ENCODE results near the gene TSC22D3. TPM values are rescaled to one million over a fixed set of nuclear protein-coding genes. Genes with fewer than 3 reads are reported as not detected.

Gene TSC22D3
- total and polyA plus RNA-seq, 4 donors: 117 to 447 (median 303) TPM

DNA sequence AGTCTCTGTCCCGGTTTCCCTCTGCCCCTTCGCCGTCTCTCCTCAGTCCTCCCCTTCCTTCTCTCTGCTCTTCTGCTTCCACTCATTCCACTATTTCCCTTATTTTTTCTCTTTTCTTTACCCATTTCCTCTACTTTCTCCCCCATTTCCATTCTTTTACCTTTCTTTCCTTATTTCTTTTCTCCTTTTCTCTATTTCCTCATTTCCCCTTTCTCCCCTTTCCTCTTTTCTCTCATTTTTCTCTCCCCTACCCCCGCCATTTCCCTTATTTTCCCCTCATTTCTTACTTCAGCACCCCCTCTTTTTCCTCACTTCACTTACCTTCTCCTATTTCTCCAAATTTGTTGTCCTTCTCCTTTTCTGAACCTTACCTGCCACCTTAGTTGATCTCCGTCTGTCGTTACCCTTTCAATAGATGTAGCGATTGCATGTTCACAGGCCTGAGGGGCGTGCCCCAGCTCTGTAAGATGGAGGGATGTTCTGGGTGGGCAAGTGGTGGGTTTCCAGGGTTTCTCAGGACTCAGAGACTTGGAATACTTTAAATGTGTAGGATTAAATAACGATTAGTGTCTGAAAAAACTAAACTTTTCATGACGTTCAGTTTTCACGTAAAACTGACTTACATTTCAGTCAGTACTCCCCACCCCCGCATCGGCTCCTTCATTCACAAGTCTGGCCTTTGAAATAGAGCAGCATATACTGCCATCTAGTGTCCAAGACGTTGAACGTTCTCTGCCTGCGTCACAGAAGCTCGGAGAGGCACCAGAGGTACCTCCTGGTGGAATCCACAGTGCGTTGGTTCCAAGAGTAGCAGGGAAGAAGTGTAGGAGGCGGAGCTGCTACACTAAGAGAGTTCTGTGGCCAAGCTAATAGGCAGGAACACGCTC, 1.3 kb upstream of the TSC22D3 start:
- DNase-seq (peak; percentile 88 to 95 (median 93)), ATAC-seq (ENCODE audit: insufficient read depth, low FRiP score) (peak; percentile 78)
- 3 to 13% methylated on average over 20 of the region's 20 CpGs for WGBS, 2 donors
- Histone ChIP-seq H3K36me3 (ENCODE audit: control insufficient read depth in 4 of 4, insufficient read depth in 4 of 4, low read length in 4 of 4) (no peaks in the 10 kb centered on the region), H3K9ac (ENCODE audit: insufficient read depth in 1 of 2, low read length in 2 of 2) (peak overlapping the region in 1 of 2 donors; percentile 38), H3K4me3 (no peak overlapping the region), H3K27ac (ENCODE audit: low read depth in 1 of 2, low read length in 1 of 2) (peak overlapping the region; percentile 63 to 85), H3K27me3 (ENCODE audit: control insufficient read depth in 3 of 3, insufficient read depth in 3 of 3, low read length in 2 of 3) (peaks cover 0 to 17% (median 6%) of the 10 kb centered on the region in 3 donors), H3K9me3 (ENCODE audit: control insufficient read depth in 4 of 4, insufficient read depth in 3 of 4, low read length in 3 of 4) (peaks cover 0 to 5% (median 0%) of the 10 kb centered on the region in 4 donors), H3K4me1 (ENCODE audit: control insufficient read depth in 5 of 5, insufficient read depth in 5 of 5, low read length in 5 of 5) (peaks cover 0 to 12% (median 0%) of the 10 kb centered on the region in 5 donors)
- TF ChIP-seq, protein P1, sequence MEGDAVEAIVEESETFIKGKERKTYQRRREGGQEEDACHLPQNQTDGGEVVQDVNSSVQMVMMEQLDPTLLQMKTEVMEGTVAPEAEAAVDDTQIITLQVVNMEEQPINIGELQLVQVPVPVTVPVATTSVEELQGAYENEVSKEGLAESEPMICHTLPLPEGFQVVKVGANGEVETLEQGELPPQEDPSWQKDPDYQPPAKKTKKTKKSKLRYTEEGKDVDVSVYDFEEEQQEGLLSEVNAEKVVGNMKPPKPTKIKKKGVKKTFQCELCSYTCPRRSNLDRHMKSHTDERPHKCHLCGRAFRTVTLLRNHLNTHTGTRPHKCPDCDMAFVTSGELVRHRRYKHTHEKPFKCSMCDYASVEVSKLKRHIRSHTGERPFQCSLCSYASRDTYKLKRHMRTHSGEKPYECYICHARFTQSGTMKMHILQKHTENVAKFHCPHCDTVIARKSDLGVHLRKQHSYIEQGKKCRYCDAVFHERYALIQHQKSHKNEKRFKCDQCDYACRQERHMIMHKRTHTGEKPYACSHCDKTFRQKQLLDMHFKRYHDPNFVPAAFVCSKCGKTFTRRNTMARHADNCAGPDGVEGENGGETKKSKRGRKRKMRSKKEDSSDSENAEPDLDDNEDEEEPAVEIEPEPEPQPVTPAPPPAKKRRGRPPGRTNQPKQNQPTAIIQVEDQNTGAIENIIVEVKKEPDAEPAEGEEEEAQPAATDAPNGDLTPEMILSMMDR (IDR thresholded peaks at IDR 0.05; ENCODE audit: control extremely low read depth, extremely low read depth): peak; percentile 72

DNA sequence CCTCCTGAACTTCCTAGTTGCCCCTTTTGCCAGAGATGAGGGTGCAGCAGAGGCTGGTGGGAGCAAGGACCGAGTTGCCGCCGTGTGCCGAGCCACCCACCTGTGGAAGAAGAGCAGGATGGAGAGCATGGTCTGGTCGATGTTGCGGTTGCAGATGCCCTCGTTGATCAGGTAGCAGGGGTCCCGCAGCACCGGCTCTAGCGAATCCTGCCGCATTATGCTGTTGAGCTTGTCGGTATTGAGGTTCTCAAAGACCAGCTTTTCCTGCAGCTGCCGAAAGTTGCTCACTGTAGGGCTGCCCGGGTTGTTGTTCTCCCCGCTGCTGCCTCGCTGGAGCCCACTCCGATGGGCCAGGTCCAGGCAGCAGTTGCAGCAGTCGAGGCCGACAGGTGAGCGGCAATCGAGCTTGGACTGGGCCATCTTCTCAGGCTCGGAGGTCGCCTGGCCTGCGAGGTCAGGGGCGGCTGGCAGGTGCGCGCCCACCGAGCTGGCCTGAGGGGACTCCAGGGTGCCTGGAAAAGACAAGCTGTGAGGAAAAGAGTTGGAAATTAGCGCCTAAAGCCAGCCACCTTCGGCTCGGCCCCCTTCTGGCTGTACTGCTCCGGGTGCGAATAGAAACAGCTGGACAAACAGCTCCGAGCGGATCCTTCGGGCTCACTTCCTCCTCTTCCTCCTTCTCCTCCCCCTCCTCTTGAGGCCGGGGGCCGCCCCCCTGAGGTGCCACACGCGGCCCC, 420 bp downstream of the TSC22D3 start:
- ATAC-seq (ENCODE audit: insufficient read depth, low FRiP score) (no peak), DNase-seq (no peak)
- Histone ChIP-seq H3K27me3 (ENCODE audit: control insufficient read depth in 3 of 3, insufficient read depth in 3 of 3, low read length in 2 of 3) (peaks cover 0 to 21% (median 6%) of the 10 kb centered on the region in 3 donors), H3K4me3 (peak overlapping the region; percentile 30), H3K9ac (ENCODE audit: insufficient read depth in 1 of 2, low read length in 2 of 2) (no peak overlapping the region), H3K36me3 (ENCODE audit: control insufficient read depth in 4 of 4, insufficient read depth in 4 of 4, low read length in 4 of 4) (no peaks in the 10 kb centered on the region), H3K9me3 (ENCODE audit: control insufficient read depth in 4 of 4, insufficient read depth in 3 of 4, low read length in 3 of 4) (peaks cover 0 to 5% (median 0%) of the 10 kb centered on the region in 4 donors), H3K4me1 (ENCODE audit: control insufficient read depth in 5 of 5, insufficient read depth in 5 of 5, low read length in 5 of 5) (peaks cover 0 to 12% (median 0%) of the 10 kb centered on the region in 5 donors), H3K27ac (ENCODE audit: low read depth in 1 of 2, low read length in 1 of 2) (peak overlapping the region; percentile 63 to 89)
- 2 to 30% methylated on average over 24 to 40 of the region's 40 CpGs for WGBS, 2 donors
- TF ChIP-seq, protein P1 (IDR thresholded peaks at IDR 0.05; ENCODE audit: control extremely low read depth, extremely low read depth): no peak

DNA sequence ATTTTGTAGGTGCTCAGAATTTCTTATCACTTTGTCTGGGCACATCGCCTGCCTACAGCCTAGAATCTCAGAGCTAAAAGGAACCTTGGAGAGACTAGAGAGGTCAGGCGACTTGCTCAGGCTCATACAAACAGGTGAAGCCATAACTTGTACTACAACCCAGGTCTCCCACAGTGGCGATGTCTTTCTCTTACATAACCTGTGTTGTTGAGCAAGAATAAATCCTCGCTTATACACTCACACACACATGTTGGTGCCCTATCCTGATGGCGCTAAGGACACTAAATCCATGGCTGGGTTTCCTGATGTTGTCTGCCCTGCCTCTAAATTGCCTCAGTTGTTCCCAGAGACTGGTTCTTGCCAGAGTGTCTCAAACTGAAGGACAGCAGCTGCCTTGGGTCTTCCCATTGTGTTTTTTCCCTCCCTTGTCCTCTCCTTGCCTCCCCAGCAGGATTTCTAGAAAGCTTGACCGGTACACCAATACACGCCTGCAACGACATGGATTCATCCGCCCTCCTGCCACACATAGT, 1.6 kb downstream of the TSC22D3 start:
- Histone ChIP-seq H3K4me1 (ENCODE audit: control insufficient read depth in 5 of 5, insufficient read depth in 5 of 5, low read length in 5 of 5) (peaks cover 0 to 12% (median 0%) of the 10 kb centered on the region in 5 donors), H3K27me3 (ENCODE audit: control insufficient read depth in 3 of 3, insufficient read depth in 3 of 3, low read length in 2 of 3) (peaks cover 0 to 21% (median 6%) of the 10 kb centered on the region in 3 donors), H3K36me3 (ENCODE audit: control insufficient read depth in 4 of 4, insufficient read depth in 4 of 4, low read length in 4 of 4) (no peaks in the 10 kb centered on the region), H3K9ac (ENCODE audit: insufficient read depth in 1 of 2, low read length in 2 of 2) (peak overlapping the region in 1 of 2 donors; percentile 7), H3K27ac (ENCODE audit: low read depth in 1 of 2, low read length in 1 of 2) (no peak overlapping the region), H3K9me3 (ENCODE audit: control insufficient read depth in 4 of 4, insufficient read depth in 3 of 4, low read length in 3 of 4) (peaks cover 0 to 5% (median 0%) of the 10 kb centered on the region in 4 donors), H3K4me3 (no peak overlapping the region)
- DNase-seq: no peak
- TF ChIP-seq, protein P1 (IDR thresholded peaks at IDR 0.05; ENCODE audit: control extremely low read depth, extremely low read depth): no peak
- 58 to 79% methylated on average over 9 of the region's 9 CpGs for WGBS, 2 donors
- no peak for ATAC-seq (ENCODE audit: insufficient read depth, low FRiP score)
